ENCODE results near the gene CLIP1. TPM values are rescaled to one million over a fixed set of nuclear protein-coding genes. Genes with fewer than 3 reads are reported as not detected.

CLIP1 gene
- total and polyA plus RNA-seq, 2 experiments from 2014 or later, result 61.7 to 74.5 TPM

DNA sequence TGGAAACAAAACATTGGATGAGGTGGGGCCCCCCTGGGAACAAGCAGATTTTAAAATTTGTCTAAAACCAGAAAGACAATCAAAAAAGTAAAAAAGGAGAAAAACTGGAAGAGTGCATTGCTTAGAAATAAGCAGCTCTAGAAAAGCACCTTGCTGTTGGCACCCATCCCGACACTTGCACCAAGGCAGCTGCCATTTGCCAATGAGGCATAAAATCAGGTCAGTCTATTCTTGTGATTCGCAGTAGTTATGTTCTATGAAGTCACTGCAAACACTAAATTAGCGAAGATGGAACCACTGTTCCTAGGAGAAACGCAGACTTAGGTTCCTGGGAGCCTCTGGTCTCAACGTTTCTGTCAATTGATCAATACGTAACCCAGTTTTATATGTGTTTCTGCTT lies 172.4 kb downstream of the CLIP1 start:
- WGBS, 2 experiments (ENCODE audit: low coverage in 1 of 2, low lambda C conversion rate in 2 of 2, missing lambda C conversion rate in 2 of 2), result 89 to 95% methylated on average over 6 of the region's 6 CpGs
- Histone ChIP-seq H3K9me2 (ENCODE audit: insufficient read depth) (no peaks in the 10 kb centered on the region), H2AFZ (no peak overlapping the region), H3K4me2 (ENCODE audit: unreplicated experiment) (no peak overlapping the region), H3K4me3 (no peak overlapping the region), H3K9me3 (ENCODE audit: low read depth) (no peaks in the 10 kb centered on the region), H3K79me2 (ENCODE audit: insufficient read depth) (peaks cover 8% of the 10 kb centered on the region; the same call in 1 of the 2 replicates), H3K27me3 (replicated peaks; ENCODE audit: insufficient read depth) (no peaks in the 10 kb centered on the region), H3K9ac (no peak overlapping the region), H3K27ac (no peak overlapping the region), H3K36me3 (ENCODE audit: low read depth) (0 out of 2 replicates have a peak, but pooled peaks cover under 1% of the 10 kb centered on the region), H4K20me1 (ENCODE audit: insufficient read depth) (no peaks in the 10 kb centered on the region), H3K4me1 (ENCODE audit: insufficient read depth) (no peaks in the 10 kb centered on the region), H3F3A (ENCODE audit: insufficient read depth) (no peaks in the 10 kb centered on the region)
- TF ChIP-seq EZH2phosphoT487 (IDR thresholded peaks at IDR 0.05; ENCODE audit: insufficient read depth, low read depth) (no peak), EZH2 (IDR thresholded peaks at IDR 0.05; ENCODE audit: insufficient read depth, poor library complexity, severe bottlenecking) (no peak)
- no peak for DNase-seq
- in situ Hi-C loops (cut with MboI), result no loop called here

DNA sequence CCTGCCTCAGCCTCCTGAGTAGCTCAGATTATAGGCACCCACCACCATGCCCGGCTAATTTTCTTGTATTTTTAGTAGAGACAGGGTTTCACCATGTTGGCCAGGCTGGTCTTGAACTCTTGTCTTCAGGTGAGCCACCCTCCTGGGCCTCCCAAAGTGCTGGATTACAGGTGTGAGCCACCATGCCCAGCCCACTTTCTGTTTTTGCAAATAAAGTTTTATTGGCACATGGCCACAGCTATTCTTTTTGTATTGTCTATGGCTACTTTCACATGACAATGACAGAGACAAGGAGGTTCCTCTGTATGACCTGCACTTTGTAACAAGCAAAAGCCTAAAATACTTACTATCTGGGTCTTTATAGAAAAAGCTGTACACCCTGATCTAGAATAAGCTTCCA lies 176.9 kb downstream of the CLIP1 start:
- no peak overlapping the region for H2AFZ ChIP-seq
- H3K9me2 ChIP-seq (ENCODE audit: insufficient read depth), result no peaks in the 10 kb centered on the region
- no peaks in the 10 kb centered on the region for H3K9me3 ChIP-seq (ENCODE audit: low read depth)
- no peaks in the 10 kb centered on the region for H3K27me3 ChIP-seq (replicated peaks; ENCODE audit: insufficient read depth)
- no peaks in the 10 kb centered on the region for H3F3A ChIP-seq (ENCODE audit: insufficient read depth)
- H3K27ac ChIP-seq, result no peak overlapping the region
- whole genome bisulfite sequencing, 2 experiments (ENCODE audit: low coverage in 1 of 2, low lambda C conversion rate in 2 of 2, missing lambda C conversion rate in 2 of 2), result 91 to 95% methylated on average over 1 of the region's 1 CpG
- no peaks in the 10 kb centered on the region for H3K79me2 ChIP-seq (ENCODE audit: insufficient read depth)
- no peaks in the 10 kb centered on the region for H4K20me1 ChIP-seq (ENCODE audit: insufficient read depth)
- in situ Hi-C loops (cut with MboI), result no loop called here
- TF ChIP-seq EZH2phosphoT487 (IDR thresholded peaks at IDR 0.05; ENCODE audit: insufficient read depth, low read depth) (no peak), EZH2 (IDR thresholded peaks at IDR 0.05; ENCODE audit: insufficient read depth, poor library complexity, severe bottlenecking) (no peak)
- H3K36me3 ChIP-seq (ENCODE audit: low read depth), result peaks cover 3% of the 10 kb centered on the region; the same call in 1 of the 2 replicates
- H3K4me3 ChIP-seq, result no peak overlapping the region
- H3K4me1 ChIP-seq (ENCODE audit: insufficient read depth), result no peaks in the 10 kb centered on the region
- DNase-seq, result no peak
- H3K9ac ChIP-seq, result no peak overlapping the region
- no peak overlapping the region for H3K4me2 ChIP-seq (ENCODE audit: unreplicated experiment)

DNA sequence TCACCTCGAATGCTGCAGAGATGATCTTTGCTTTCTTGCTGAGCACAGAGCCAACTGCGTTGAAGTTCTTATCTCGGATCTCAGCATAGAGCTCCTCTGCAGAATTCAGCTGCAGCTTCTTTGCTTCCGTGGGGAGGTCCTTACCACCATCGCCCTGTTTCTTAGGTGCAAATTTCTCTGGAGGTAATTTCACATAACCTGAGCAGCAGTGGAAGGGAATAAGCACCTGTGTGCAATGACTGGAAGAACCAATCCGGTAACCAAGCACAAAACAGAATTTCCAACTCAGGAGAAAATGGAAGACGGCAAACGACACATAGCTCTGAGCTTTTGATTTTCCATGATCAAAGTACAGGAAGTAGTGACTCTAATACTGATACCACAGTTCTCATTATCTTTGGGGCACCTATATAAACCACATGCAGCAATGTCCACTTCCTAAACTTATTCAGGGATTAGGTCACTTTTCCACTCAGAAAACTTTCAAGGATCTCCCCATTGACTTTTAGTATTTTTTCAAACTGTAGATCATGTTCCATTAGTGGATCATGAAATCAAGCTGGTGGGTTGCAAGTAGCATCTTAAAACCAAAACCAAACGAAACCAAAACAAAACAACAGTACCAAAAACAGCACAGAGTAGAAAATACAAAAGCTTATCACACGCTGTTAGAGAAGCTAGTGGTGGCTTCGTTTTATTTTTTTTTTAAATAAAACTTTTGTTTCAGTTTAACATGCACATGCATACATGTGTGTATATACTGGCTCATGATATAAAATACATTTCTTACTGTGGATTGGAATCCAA lies 177.7 kb downstream of the CLIP1 start:
- Histone ChIP-seq H3K9me3 (ENCODE audit: low read depth) (no peaks in the 10 kb centered on the region), H3K36me3 (ENCODE audit: low read depth) (peaks cover 3% of the 10 kb centered on the region; the same call in 1 of the 2 replicates), H3K4me2 (ENCODE audit: unreplicated experiment) (no peak overlapping the region), H3K27me3 (replicated peaks; ENCODE audit: insufficient read depth) (no peaks in the 10 kb centered on the region), H4K20me1 (ENCODE audit: insufficient read depth) (no peaks in the 10 kb centered on the region), H3K79me2 (ENCODE audit: insufficient read depth) (no peaks in the 10 kb centered on the region), H3K27ac (no peak overlapping the region), H3F3A (ENCODE audit: insufficient read depth) (no peaks in the 10 kb centered on the region), H2AFZ (no peak overlapping the region), H3K4me1 (ENCODE audit: insufficient read depth) (no peaks in the 10 kb centered on the region), H3K9me2 (ENCODE audit: insufficient read depth) (no peaks in the 10 kb centered on the region), H3K9ac (no peak overlapping the region), H3K4me3 (no peak overlapping the region)
- DNase-seq, result no peak
- 85 to 87% methylated on average over 11 of the region's 11 CpGs for WGBS, 2 experiments (ENCODE audit: low coverage in 1 of 2, low lambda C conversion rate in 2 of 2, missing lambda C conversion rate in 2 of 2)
- in situ Hi-C loops (cut with MboI), result no loop called here
- no peak for TF ChIP-seq EZH2phosphoT487 (IDR thresholded peaks at IDR 0.05; ENCODE audit: insufficient read depth, low read depth)
- TF ChIP-seq EZH2 (IDR thresholded peaks at IDR 0.05; ENCODE audit: insufficient read depth, poor library complexity, severe bottlenecking), result no peak

DNA sequence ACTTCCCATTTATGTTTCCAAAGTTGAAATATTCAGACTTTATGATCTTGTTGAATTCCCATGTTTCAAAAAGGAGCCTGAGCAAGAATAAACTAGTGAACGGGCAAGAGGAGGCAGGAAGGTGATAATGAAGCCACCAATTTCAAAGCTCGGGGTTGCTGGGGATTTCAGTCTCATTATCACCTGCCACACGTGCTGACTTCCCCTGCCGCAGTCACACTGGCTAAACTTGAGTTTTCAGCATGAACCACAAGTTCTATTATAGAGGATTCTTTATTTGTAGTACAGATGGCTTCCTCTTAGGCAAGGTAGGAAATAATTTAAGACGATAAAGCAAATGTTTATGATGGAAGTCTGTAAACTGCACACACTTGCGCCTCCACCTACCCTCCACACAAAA lies 178.5 kb downstream of the CLIP1 start:
- TF ChIP-seq EZH2 (IDR thresholded peaks at IDR 0.05; ENCODE audit: insufficient read depth, poor library complexity, severe bottlenecking), result no peak
- no peak for TF ChIP-seq EZH2phosphoT487 (IDR thresholded peaks at IDR 0.05; ENCODE audit: insufficient read depth, low read depth)
- 69 to 78% methylated on average over 6 of the region's 6 CpGs for WGBS, 2 experiments (ENCODE audit: low coverage in 1 of 2, low lambda C conversion rate in 2 of 2, missing lambda C conversion rate in 2 of 2)

More for the DNA sequence above, 178.5 kb downstream of the CLIP1 start:
- H3K4me1 ChIP-seq (ENCODE audit: insufficient read depth), result no peaks in the 10 kb centered on the region
- no peaks in the 10 kb centered on the region for H4K20me1 ChIP-seq (ENCODE audit: insufficient read depth)
- H3K4me3 ChIP-seq, result no peak overlapping the region
- no peaks in the 10 kb centered on the region for H3K9me3 ChIP-seq (ENCODE audit: low read depth)
- H2AFZ ChIP-seq, result no peak overlapping the region
- in situ Hi-C loops (cut with MboI), result no loop called here
- no peaks in the 10 kb centered on the region for H3F3A ChIP-seq (ENCODE audit: insufficient read depth)
- H3K9ac ChIP-seq, result no peak overlapping the region
- H3K9me2 ChIP-seq (ENCODE audit: insufficient read depth), result no peaks in the 10 kb centered on the region
- no peak for DNase-seq
- no peak overlapping the region for H3K4me2 ChIP-seq (ENCODE audit: unreplicated experiment)
- no peaks in the 10 kb centered on the region for H3K79me2 ChIP-seq (ENCODE audit: insufficient read depth)
- no peaks in the 10 kb centered on the region for H3K27me3 ChIP-seq (replicated peaks; ENCODE audit: insufficient read depth)
- H3K27ac ChIP-seq, result no peak overlapping the region
- peaks cover 3% of the 10 kb centered on the region; the same call in 1 of the 2 replicates for H3K36me3 ChIP-seq (ENCODE audit: low read depth)
